Testis (tissue), 2 donors: ENCODE measurements around the gene LGALS7.

Source experiments
- POLR2A ChIP-seq: fragments of 450-650 bp; IDR thresholded peaks from one replicate; pipeline ENCODE4 v1.6.1; 2017; ENCODE audit warnings: antibody characterized with exemption, mild to moderate bottlenecking, moderate library complexity
- TF ChIP-seq, protein P1 (sequence below), 3 experiments: fragments of 450-650 bp in 2 of 3; fragments of 200-600 bp in 1 of 3; sonication (generic) in 1 of 3; IDR thresholded peaks; one replicate each; pipeline ENCODE4 v1.5.1; 2016 to 2019; ENCODE audit warnings: antibody characterized with exemption in 3 of 3, mild to moderate bottlenecking in 2 of 3, moderate library complexity in 1 of 3

DNA sequence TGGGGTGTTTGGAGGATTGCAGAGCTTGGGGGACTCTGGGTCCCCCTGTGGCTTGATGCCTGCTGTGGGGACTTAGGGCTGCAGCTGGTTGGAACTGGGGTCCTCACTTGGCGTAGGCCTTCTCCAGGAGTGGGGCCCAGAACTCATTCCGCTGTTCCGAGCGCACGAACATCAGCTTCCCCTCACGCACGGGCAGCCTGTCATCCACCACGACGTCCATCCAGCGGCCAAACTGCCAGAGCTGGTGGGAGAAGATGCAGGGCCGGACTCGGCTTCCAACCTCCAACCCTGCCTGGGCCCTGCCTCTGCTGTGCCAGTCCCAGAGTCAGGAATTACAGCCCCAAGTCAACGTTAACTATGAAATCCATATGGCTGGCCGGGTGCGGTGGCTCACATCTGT lies 31.6 kb downstream of the LGALS7 start:
- TF ChIP-seq, protein P1, sequence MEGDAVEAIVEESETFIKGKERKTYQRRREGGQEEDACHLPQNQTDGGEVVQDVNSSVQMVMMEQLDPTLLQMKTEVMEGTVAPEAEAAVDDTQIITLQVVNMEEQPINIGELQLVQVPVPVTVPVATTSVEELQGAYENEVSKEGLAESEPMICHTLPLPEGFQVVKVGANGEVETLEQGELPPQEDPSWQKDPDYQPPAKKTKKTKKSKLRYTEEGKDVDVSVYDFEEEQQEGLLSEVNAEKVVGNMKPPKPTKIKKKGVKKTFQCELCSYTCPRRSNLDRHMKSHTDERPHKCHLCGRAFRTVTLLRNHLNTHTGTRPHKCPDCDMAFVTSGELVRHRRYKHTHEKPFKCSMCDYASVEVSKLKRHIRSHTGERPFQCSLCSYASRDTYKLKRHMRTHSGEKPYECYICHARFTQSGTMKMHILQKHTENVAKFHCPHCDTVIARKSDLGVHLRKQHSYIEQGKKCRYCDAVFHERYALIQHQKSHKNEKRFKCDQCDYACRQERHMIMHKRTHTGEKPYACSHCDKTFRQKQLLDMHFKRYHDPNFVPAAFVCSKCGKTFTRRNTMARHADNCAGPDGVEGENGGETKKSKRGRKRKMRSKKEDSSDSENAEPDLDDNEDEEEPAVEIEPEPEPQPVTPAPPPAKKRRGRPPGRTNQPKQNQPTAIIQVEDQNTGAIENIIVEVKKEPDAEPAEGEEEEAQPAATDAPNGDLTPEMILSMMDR (IDR thresholded peaks at IDR 0.05), result no peak
- TF ChIP-seq POLR2A, result no peak
